Endothelial cell of umbilical vein (primary cell): ENCODE results near the gene LCN6. TPM values are rescaled to one million over a fixed set of nuclear protein-coding genes. Genes with fewer than 3 reads are reported as not detected.

Experiments
- BruUV-seq: library from RNA; stranded (reverse); fragments of 400-500 nt; replicated peaks from 2 replicates; lab custom pipeline; 2021; lab: Mats Ljungman, UMichigan
- CTCF ChIA-PET: fragments of 300-600, 350-600 bp; sonication (Branson Sonifier 250); formaldehyde crosslinking; loops from one replicate; lab custom pipeline; 2021; ENCODE audit warnings: antibody characterized with exemption, inconsistent platforms; lab: Charles Lee
- POLR2A ChIA-PET: fragments of 300-600, 350-600 bp; sonication (Branson Sonifier 250); formaldehyde crosslinking; loops from one replicate; lab custom pipeline; 2021; ENCODE audit warnings: antibody characterized with exemption, inconsistent platforms; lab: Charles Lee
- DNase-seq: peaks from one replicate; pipeline ENCODE4 v3.0.0-alpha.2; 2011; ENCODE audit warnings: low read depth, low spot score
- FAIRE-seq: peaks from 2 replicates; lab custom pipeline; 2011; peaks lifted over from hg19 to GRCh38; lab: Jason Lieb, UNC
- H2AFZ ChIP-seq: 2 replicates; pipeline ENCODE4 v1.6.0; 2012; ENCODE audit warnings: low read depth, low read length, control low read depth, inconsistent platforms
- H3K27ac ChIP-seq: 2 replicates; pipeline ENCODE4 v1.5.1; 2011; ENCODE audit warnings: low read depth, mild to moderate bottlenecking, control low read depth, low read length, moderate library complexity; ENCODE audit not compliant: insufficient read depth
- H3K27me3 ChIP-seq, 2 experiments: 2 replicates each; pipeline versions ENCODE4 v1.6.0 to v1.6.1; 2011; ENCODE audit warnings: low read length in 2 of 2, mixed read lengths in 1 of 2; ENCODE audit not compliant: control insufficient read depth in 2 of 2, insufficient read depth in 2 of 2
- H3K36me3 ChIP-seq, 2 experiments: 2 replicates in 1 of 2; 3 replicates in 1 of 2; pipeline ENCODE4 v1.5.1; 2011; ENCODE audit warnings: low read length in 2 of 2, mild to moderate bottlenecking in 1 of 2, moderate library complexity in 1 of 2; ENCODE audit not compliant: control insufficient read depth in 2 of 2, insufficient read depth in 2 of 2; ENCODE audit errors: extremely low read depth in 1 of 2
- H3K4me1 ChIP-seq: 3 replicates; pipeline ENCODE4 v1.5.1; 2011; ENCODE audit warnings: mild to moderate bottlenecking, low read length; ENCODE audit not compliant: control insufficient read depth, insufficient read depth; ENCODE audit errors: extremely low read depth
- H3K4me2 ChIP-seq: 2 replicates; pipeline ENCODE4 v1.6.1; 2011; ENCODE audit warnings: low read length, control low read depth, mixed read lengths; ENCODE audit not compliant: insufficient read depth
- H3K4me3 ChIP-seq, 3 experiments: fragments of 200-600 bp in 1 of 3; sonication (generic), shearing (Covaris generic) in 1 of 3; replicated peaks in 1 of 3; 2 replicates each; pipeline ENCODE4 v1.5.1; 2011 to 2016; ENCODE audit warnings: control low read depth in 3 of 3, low read length in 3 of 3, mild to moderate bottlenecking in 2 of 3, inconsistent platforms in 1 of 3, low read depth in 1 of 3, moderate library complexity in 1 of 3; ENCODE audit not compliant: insufficient read depth in 1 of 3
- H3K79me2 ChIP-seq: 2 replicates; pipeline ENCODE4 v1.6.0; 2012; ENCODE audit warnings: low read length, inconsistent platforms; ENCODE audit not compliant: control insufficient read depth, insufficient read depth
- H3K9ac ChIP-seq: replicated peaks from 2 replicates; pipeline ENCODE3; 2011; ENCODE audit warnings: low read length, control low read depth; ENCODE audit not compliant: insufficient read depth; ENCODE audit errors: extremely low read depth
- H3K9me1 ChIP-seq: replicated peaks from 3 replicates; pipeline ENCODE4 v1.6.0; 2011; ENCODE audit warnings: mild to moderate bottlenecking, low read length; ENCODE audit not compliant: control insufficient read depth, insufficient read depth; ENCODE audit errors: extremely low read depth
- H3K9me3 ChIP-seq: replicated peaks from 2 replicates; pipeline ENCODE4 v1.5.1; 2012; ENCODE audit warnings: low read length, inconsistent platforms; ENCODE audit not compliant: control insufficient read depth, insufficient read depth
- H4K20me1 ChIP-seq: replicated peaks from 2 replicates; pipeline ENCODE3; 2011; ENCODE audit warnings: mild to moderate bottlenecking, low read length; ENCODE audit not compliant: control insufficient read depth, insufficient read depth; ENCODE audit errors: extremely low read depth
- CTCF ChIP-seq, 2 donors: IDR thresholded peaks; 1 replicate in 1 of 2; 2 replicates in 1 of 2; pipeline ENCODE4 v1.5.1; 2011; ENCODE audit warnings: low read length in 2 of 2, mild to moderate bottlenecking in 2 of 2, moderate library complexity in 2 of 2, control low read depth in 1 of 2, inconsistent platforms in 1 of 2, low read depth in 1 of 2; ENCODE audit not compliant: insufficient read depth in 1 of 2; ENCODE audit errors: extremely low read depth in 1 of 2
- EZH2 ChIP-seq: IDR thresholded peaks from 2 replicates; pipeline ENCODE4 v1.6.1; 2012; ENCODE audit warnings: borderline replicate concordance, low read depth, mild to moderate bottlenecking, moderate library complexity, low read length, inconsistent platforms; ENCODE audit not compliant: severe bottlenecking
- FOS ChIP-seq: IDR thresholded peaks from 2 replicates; pipeline ENCODE4 v1.6.1; 2011; ENCODE audit warnings: mild to moderate bottlenecking, low read length, moderate library complexity, borderline replicate concordance; ENCODE audit not compliant: insufficient read depth
- GATA2 ChIP-seq: IDR thresholded peaks from 2 replicates; pipeline ENCODE4 v1.7.0; 2011; ENCODE audit warnings: low read depth, mild to moderate bottlenecking, moderate library complexity, mixed read lengths, low read length; ENCODE audit not compliant: insufficient read length, insufficient read depth
- JUN ChIP-seq: IDR thresholded peaks from 2 replicates; pipeline ENCODE4 v1.6.1; 2011; ENCODE audit warnings: borderline replicate concordance, low read depth; ENCODE audit not compliant: insufficient read length, insufficient read depth
- MAX ChIP-seq: IDR thresholded peaks from 2 replicates; pipeline ENCODE4 v1.6.1; 2011; ENCODE audit not compliant: insufficient read depth, insufficient read length
- MYC ChIP-seq: IDR thresholded peaks from one replicate; pipeline ENCODE4 v1.6.1; 2011; ENCODE audit warnings: mild to moderate bottlenecking, low read depth, low read length
- POLR2A ChIP-seq: IDR thresholded peaks from 2 replicates; pipeline ENCODE4 v1.6.1; 2012; ENCODE audit warnings: low read depth, mild to moderate bottlenecking, control low read depth, low read length
- POLR2AphosphoS5 ChIP-seq: IDR thresholded peaks from 2 replicates; pipeline ENCODE4 v1.6.1; 2012; ENCODE audit warnings: low read depth, mild to moderate bottlenecking, control low read depth, low read length, moderate library complexity; ENCODE audit not compliant: insufficient read depth
- dilution Hi-C: fragments of 300-500 bp; cut with MboI; formaldehyde crosslinking; loops from one replicate; pipeline ENCODE4 v1.15.0; 2019; ENCODE audit warnings: low sequenced_read_pairs; ENCODE audit not compliant: extremely low pct_ligation_motif_present
- intact Hi-C: fragments of 100-400 bp; cut with micrococcal nuclease; formaldehyde crosslinking; loops from one replicate; pipeline ENCODE4 v1.10.0; 2022
- polyA plus RNA-seq, 4 experiments: library from polyadenylated mRNA; depleted of rRNA in 3 of 4; stranded (reverse) in 3 of 4; unstranded in 1 of 4; fragments of >200 nt; gene quantifications; 2 replicates each; pipeline versions ENCODE4 v1.2.1 to v1.2.3, GENCODE V29; 2011 to 2012; ENCODE audit warnings: missing spikeins in 1 of 4
- total RNA-seq: library from RNA; stranded (reverse); gene quantifications from 2 replicates; pipeline ENCODE4 v1.2.3, GENCODE V29; 2021

The LCN6 gene
- total and polyA plus RNA-seq, 2 donors (not counting 3 experiments of a cell fraction or from before 2014, with no cell fraction given) = 0.17 TPM; not detected in 1

GRCh38 chr9:136753371-136754058 is 5.2 kb upstream of the LCN6 start:
- H3K9me3 ChIP-seq = no peaks in the 10 kb centered on the region
- H3K27ac ChIP-seq = no peak overlapping the region
- H2AFZ ChIP-seq = no peak overlapping the region
- DNase-seq (no peak), FAIRE-seq (no peak)
- H3K9me1 ChIP-seq = no peaks in the 10 kb centered on the region
- intact Hi-C loops (no loop called here), dilution Hi-C loops (no loop called here)
- peaks cover 3 to 5% of the 10 kb centered on the region in 2 experiments for H3K27me3 ChIP-seq
- no peaks in the 10 kb centered on the region for H3K79me2 ChIP-seq
- no peak overlapping the region for H3K9ac ChIP-seq
- H3K4me3 ChIP-seq = no peak overlapping the region
- CTCF ChIA-PET = interaction anchor here (1.5 kb wide), 1 partner anchor 10 kb away, joined by 5 read pairs; no protein-coding TSS in a partner anchor
- no peak for TF ChIP-seq FOS
- no peak for TF ChIP-seq EZH2
- TF ChIP-seq MAX = no peak
- TF ChIP-seq POLR2AphosphoS5 = no peak
- TF ChIP-seq GATA2 = no peak
- TF ChIP-seq POLR2A = no peak
- TF ChIP-seq JUN = no peak
- TF ChIP-seq CTCF (IDR thresholded peaks at IDR 0.05; ENCODE audit: extremely low read depth in 1 of 2, insufficient read depth in 1 of 2, low read depth in 1 of 2, low read length in 2 of 2) = no peak
- no peak for TF ChIP-seq MYC
- POLR2A ChIA-PET = no interaction called here
- no peaks in the 10 kb centered on the region for H4K20me1 ChIP-seq
- H3K4me2 ChIP-seq = no peak overlapping the region
- BruUV-seq = no TSS peak
- H3K4me1 ChIP-seq = no peaks in the 10 kb centered on the region
- H3K36me3 ChIP-seq = no peaks in the 10 kb centered on the region
